Trophoblast cell (in vitro differentiated cells and primary cell): ENCODE results near the gene ST7.

Source experiments
- DNase-seq, 2 donors: peaks; one replicate each; pipeline ENCODE4 v3.0.0-alpha.2; 2016
- H2AFZ ChIP-seq: 2 replicates; pipeline ENCODE4 v1.6.1; 2013; ENCODE audit warnings: low read length, moderate library complexity, mild to moderate bottlenecking; ENCODE audit not compliant: insufficient read depth, poor library complexity
- H2AK5ac ChIP-seq: 2 replicates; pipeline ENCODE4 v1.6.1; 2013; ENCODE audit warnings: mild to moderate bottlenecking, low read length
- H2BK120ac ChIP-seq: 2 replicates; pipeline ENCODE4 v1.6.1; 2013; ENCODE audit warnings: low read length, mild to moderate bottlenecking, moderate library complexity; ENCODE audit not compliant: insufficient read depth, poor library complexity
- H2BK12ac ChIP-seq: 2 replicates; pipeline ENCODE4 v1.6.1; 2013; ENCODE audit warnings: mild to moderate bottlenecking, low read length, moderate library complexity
- H2BK5ac ChIP-seq: 2 replicates; pipeline ENCODE4 v1.6.1; 2013; ENCODE audit warnings: low read length, low read depth, moderate library complexity, mild to moderate bottlenecking; ENCODE audit not compliant: poor library complexity
- H3K14ac ChIP-seq: 2 replicates; pipeline ENCODE4 v1.6.1; 2013; ENCODE audit warnings: mild to moderate bottlenecking, low read length
- H3K18ac ChIP-seq: 2 replicates; pipeline ENCODE4 v1.6.1; 2013; ENCODE audit warnings: mild to moderate bottlenecking, low read length
- H3K23ac ChIP-seq: 2 replicates; pipeline ENCODE4 v1.6.1; 2013; ENCODE audit warnings: low read length
- H3K27ac ChIP-seq: 2 replicates; pipeline ENCODE4 v1.5.1; 2013; ENCODE audit warnings: low read depth, mild to moderate bottlenecking, inconsistent platforms, low read length, moderate library complexity
- H3K27me3 ChIP-seq: 2 replicates; pipeline ENCODE4 v1.6.1; 2013; ENCODE audit warnings: inconsistent platforms, mild to moderate bottlenecking, low read length, moderate library complexity; ENCODE audit not compliant: insufficient read depth
- H3K36me3 ChIP-seq, 2 experiments: 1 replicate in 1 of 2; 2 replicates in 1 of 2; pipeline ENCODE4 v1.6.1; 2013; ENCODE audit warnings: low read length in 2 of 2, mild to moderate bottlenecking in 2 of 2, moderate library complexity in 1 of 2; ENCODE audit not compliant: insufficient read depth in 2 of 2, control insufficient read depth in 1 of 2
- H3K4ac ChIP-seq: 2 replicates; pipeline ENCODE4 v1.6.1; 2013; ENCODE audit warnings: low read depth, mild to moderate bottlenecking, low read length, moderate library complexity
- H3K4me1 ChIP-seq, 2 experiments: 1 replicate in 1 of 2; 2 replicates in 1 of 2; pipeline ENCODE4 v1.6.1; 2013; ENCODE audit warnings: low read length in 2 of 2, mild to moderate bottlenecking in 2 of 2, moderate library complexity in 1 of 2; ENCODE audit not compliant: insufficient read depth in 2 of 2, control insufficient read depth in 1 of 2
- H3K4me2 ChIP-seq: 2 replicates; pipeline ENCODE4 v1.6.1; 2013; ENCODE audit warnings: inconsistent platforms, mild to moderate bottlenecking, low read length, moderate library complexity
- H3K4me3 ChIP-seq: 2 replicates; pipeline ENCODE4 v1.5.1; 2013; ENCODE audit warnings: mild to moderate bottlenecking, low read depth, low read length, inconsistent platforms
- H3K79me1 ChIP-seq: one replicate; pipeline ENCODE4 v1.6.1; 2013; ENCODE audit warnings: low read length
- H3K79me2 ChIP-seq: 2 replicates; pipeline ENCODE4 v1.6.1; 2013; ENCODE audit warnings: low read length, mild to moderate bottlenecking; ENCODE audit not compliant: control insufficient read depth, insufficient read depth, poor library complexity
- H3K9ac ChIP-seq: 2 replicates; pipeline ENCODE4 v1.6.1; 2013; ENCODE audit warnings: mild to moderate bottlenecking, low read length
- H3K9me3 ChIP-seq: 2 replicates; pipeline ENCODE4 v1.6.1; 2013; ENCODE audit warnings: low read depth, mild to moderate bottlenecking, control low read depth, inconsistent platforms, low read length; ENCODE audit not compliant: insufficient read depth
- H4K12ac ChIP-seq: 2 replicates; pipeline ENCODE4 v1.6.1; 2013; ENCODE audit warnings: low read depth, mild to moderate bottlenecking, low read length, moderate library complexity
- H4K8ac ChIP-seq: 2 replicates; pipeline ENCODE4 v1.6.1; 2013; ENCODE audit warnings: low read depth, mild to moderate bottlenecking, low read length, moderate library complexity
- H4K91ac ChIP-seq: one replicate; pipeline ENCODE4 v1.6.1; 2013; ENCODE audit warnings: low read depth, mild to moderate bottlenecking, low read length, moderate library complexity
- WGBS: extraction: QIAGEN DNeasy Blood & Tissue Kit; methylation state at CpG from one replicate; pipeline ENCODE4 v1.1.7; 2013; ENCODE audit warnings: missing lambda C conversion rate; ENCODE audit not compliant: insufficient read length, insufficient coverage; ENCODE audit errors: extremely low coverage; 5-methylcytosine and 5-hydroxymethylcytosine counted together

The ST7 gene

GRCh38 chr7:117134889-117135552 is 181.7 kb downstream of the ST7 start:
- Histone ChIP-seq H3K9me3 (no peaks in the 10 kb centered on the region), H3K4me2 (no peak overlapping the region), H3K18ac (no peak overlapping the region), H3K9ac (no peak overlapping the region), H2AK5ac (no peak overlapping the region), H3K14ac (no peak overlapping the region), H3K27me3 (no peaks in the 10 kb centered on the region), H3K23ac (no peak overlapping the region), H3K27ac (no peak overlapping the region), H4K12ac (no peak overlapping the region), H2AFZ (no peak overlapping the region), H3K4me1 (no peaks in the 10 kb centered on the region), H3K4me3 (no peak overlapping the region), H3K36me3 (no peaks in the 10 kb centered on the region), H2BK5ac (no peak overlapping the region), H4K8ac (no peak overlapping the region), H3K79me1 (no peaks in the 10 kb centered on the region), H3K4ac (no peak overlapping the region), H4K91ac (no peak overlapping the region), H3K79me2 (no peaks in the 10 kb centered on the region), H2BK12ac (no peak overlapping the region), H2BK120ac (no peak overlapping the region)
- DNase-seq: no peak
- WGBS: no CpG with 5 or more reads among the region's 2 CpGs

DNA sequence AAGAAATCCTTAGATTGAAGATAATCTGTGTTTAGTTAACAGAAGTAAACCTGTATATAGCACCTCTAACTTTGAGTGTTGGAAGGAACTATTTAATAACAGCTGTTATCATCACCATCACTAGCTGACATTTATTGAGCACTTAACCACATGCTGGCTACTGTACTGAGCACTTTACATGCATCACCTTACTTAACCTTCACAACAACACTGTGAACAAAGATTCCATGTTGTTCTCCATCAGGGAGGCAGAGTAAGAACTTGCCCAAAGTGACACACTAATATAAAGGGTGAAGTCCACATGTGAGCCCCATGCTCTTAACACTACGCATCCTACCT is 182.2 kb downstream of the ST7 start:
- Histone ChIP-seq H3K79me2 (no peaks in the 10 kb centered on the region), H2AFZ (no peak overlapping the region), H3K9me3 (no peaks in the 10 kb centered on the region), H4K91ac (no peak overlapping the region), H3K27me3 (no peaks in the 10 kb centered on the region), H2BK5ac (no peak overlapping the region), H3K23ac (no peak overlapping the region), H3K4me2 (no peak overlapping the region), H2BK120ac (no peak overlapping the region), H3K27ac (no peak overlapping the region), H3K18ac (no peak overlapping the region), H2AK5ac (no peak overlapping the region), H3K9ac (no peak overlapping the region), H3K4me1 (no peaks in the 10 kb centered on the region), H4K12ac (no peak overlapping the region), H3K4me3 (no peak overlapping the region), H3K36me3 (no peaks in the 10 kb centered on the region), H3K79me1 (no peaks in the 10 kb centered on the region), H3K4ac (no peak overlapping the region), H4K8ac (no peak overlapping the region), H2BK12ac (no peak overlapping the region), H3K14ac (no peak overlapping the region)
- no CpG with 5 or more reads among the region's 1 CpG for WGBS
- no peak for DNase-seq

GRCh38 chr7:117137868-117138267 is 184.6 kb downstream of the ST7 start:
- Histone ChIP-seq H2BK12ac (no peak overlapping the region), H3K23ac (no peak overlapping the region), H3K79me1 (no peaks in the 10 kb centered on the region), H4K8ac (no peak overlapping the region), H3K9me3 (no peaks in the 10 kb centered on the region), H3K27ac (no peak overlapping the region), H3K79me2 (no peaks in the 10 kb centered on the region), H3K4ac (no peak overlapping the region), H2BK5ac (no peak overlapping the region), H2AK5ac (no peak overlapping the region), H3K14ac (no peak overlapping the region), H4K91ac (no peak overlapping the region), H3K4me1 (no peaks in the 10 kb centered on the region), H4K12ac (no peak overlapping the region), H2BK120ac (no peak overlapping the region), H3K4me3 (no peak overlapping the region), H3K36me3 (peaks cover 0 to 2% of the 10 kb centered on the region in 2 experiments), H2AFZ (no peak overlapping the region), H3K4me2 (no peak overlapping the region), H3K18ac (no peak overlapping the region), H3K9ac (no peak overlapping the region), H3K27me3 (no peaks in the 10 kb centered on the region)
- WGBS: no CpG with 5 or more reads among the region's 3 CpGs
- DNase-seq: peak in 1 of 2 donors; percentile 44

- Histone ChIP-seq H3K79me2 (no peaks in the 10 kb centered on the region), H2AK5ac (no peak overlapping the region), H4K12ac (no peak overlapping the region), H4K91ac (no peak overlapping the region), H3K23ac (no peak overlapping the region), H3K36me3 (peaks cover 0 to 2% of the 10 kb centered on the region in 2 experiments), H2BK120ac (no peak overlapping the region), H3K4me3 (no peak overlapping the region), H3K4ac (no peak overlapping the region), H3K9ac (no peak overlapping the region), H2AFZ (no peak overlapping the region), H3K27ac (no peak overlapping the region), H4K8ac (no peak overlapping the region), H3K18ac (no peak overlapping the region), H3K14ac (no peak overlapping the region), H2BK5ac (no peak overlapping the region), H3K4me2 (no peak overlapping the region), H2BK12ac (no peak overlapping the region), H3K9me3 (no peaks in the 10 kb centered on the region), H3K27me3 (no peaks in the 10 kb centered on the region), H3K4me1 (no peaks in the 10 kb centered on the region), H3K79me1 (no peaks in the 10 kb centered on the region)
- DNase-seq: no peak
- no CpG with 5 or more reads among the region's 3 CpGs for WGBS
Measured at GRCh38 chr7:117138495-117138894, 185.2 kb downstream of the ST7 start.
